Raji (cell line): ENCODE measurements around the gene SCAMP4.

ENCODE experiments used
- POLR2A ChIP-seq: IDR thresholded peaks from 2 replicates; pipeline ENCODE4 v1.6.1; 2011; ENCODE audit warnings: low read depth, low read length, control low read depth; ENCODE audit not compliant: insufficient read depth

The SCAMP4 gene

GRCh38 chr19:1953441-1954094, 48.4 kb downstream of the SCAMP4 start:
- TF ChIP-seq POLR2A: no peak

- TF ChIP-seq POLR2A: no peak
Observed at GRCh38 chr19:1954532-1954933, 49.3 kb downstream of the SCAMP4 start.

GRCh38 chr19:1955171-1956121, 50.2 kb downstream of the SCAMP4 start:
- no peak for TF ChIP-seq POLR2A

- TF ChIP-seq POLR2A: no peak
Observed at GRCh38 chr19:1956122-1956494, 50.9 kb downstream of the SCAMP4 start.

GRCh38 chr19:1956868-1957492, 51.8 kb downstream of the SCAMP4 start:
- TF ChIP-seq POLR2A: no peak

- TF ChIP-seq POLR2A: no peak
Observed at GRCh38 chr19:1957562-1958248, 52.5 kb downstream of the SCAMP4 start.

- no peak for TF ChIP-seq POLR2A
Observed at GRCh38 chr19:1959928-1960589, 54.9 kb downstream of the SCAMP4 start.

GRCh38 chr19:1961000-1961883, 56.0 kb downstream of the SCAMP4 start:
- no peak for TF ChIP-seq POLR2A

GRCh38 chr19:1962674-1963073, 57.5 kb downstream of the SCAMP4 start:
- TF ChIP-seq POLR2A: no peak

- TF ChIP-seq POLR2A: no peak
Observed at GRCh38 chr19:1967087-1967608, 61.9 kb downstream of the SCAMP4 start.

GRCh38 chr19:1968279-1969175, 63.3 kb downstream of the SCAMP4 start:
- TF ChIP-seq POLR2A: no peak

GRCh38 chr19:1969176-1970002, 64.2 kb downstream of the SCAMP4 start:
- no peak for TF ChIP-seq POLR2A
